ENCODE results near the gene PRKN.

GRCh38 chr6:161696801-161697200 is 1030.8 kb downstream of the PRKN start:
- TF ChIP-seq CTCF (IDR thresholded peaks at IDR 0.05; ENCODE audit: poor library complexity), result no peak
- no peak for TF ChIP-seq EZH2 (IDR thresholded peaks at IDR 0.05; ENCODE audit: borderline replicate concordance)
